Measurements from ENCODE around the gene SCN3A. TPM values are rescaled to one million over a fixed set of nuclear protein-coding genes. Genes with fewer than 3 reads are reported as not detected.

Gene SCN3A
- total and polyA plus RNA-seq, 2 of the 13 experiments (the other 11 are each of a cell fraction or from before 2014, with no cell fraction given), result not detected

DNA sequence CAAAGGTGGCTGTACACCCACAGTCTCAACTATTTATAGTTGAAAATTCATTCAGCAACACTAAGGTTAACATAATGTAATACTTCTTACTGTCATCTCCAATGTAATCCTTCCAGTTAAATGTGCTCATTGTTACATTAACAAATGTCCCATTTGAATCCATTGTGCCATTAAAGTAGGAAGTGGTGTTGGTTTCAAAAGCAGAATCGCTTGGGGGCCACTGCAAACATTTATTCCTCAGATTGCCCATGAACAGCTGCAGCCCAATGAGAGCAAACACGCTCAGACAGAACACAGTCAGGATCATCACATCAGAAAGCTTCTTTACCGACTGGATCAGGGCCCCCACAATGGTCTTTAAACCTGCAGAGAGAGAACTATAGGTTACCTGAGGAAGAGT, 41.4 kb downstream of the SCN3A start:
- H3K9me3 ChIP-seq (ENCODE audit: low read length), result no peaks in the 10 kb centered on the region
- FAIRE-seq (no peak), DNase-seq (ENCODE audit: low spot score) (no peak), ATAC-seq (no peak)
- no peak for TF ChIP-seq SOX13 (IDR thresholded peaks at IDR 0.05)
- no peak for TF ChIP-seq SOX13 (CRISPR knock-in tag; conservative IDR thresholded peaks at IDR 0.05 in 1 of 2, IDR thresholded peaks at IDR 0.05 in 1 of 2)
- no peak for TF ChIP-seq ZNF883 (CRISPR knock-in tag; IDR thresholded peaks at IDR 0.05; ENCODE audit: not compliant biosample characterization)
- no peak overlapping the region for H2AFZ ChIP-seq (ENCODE audit: low read length)
- 3% methylated on average over 3 of the region's 3 CpGs for WGBS (ENCODE audit: low lambda C conversion rate)
- no peak overlapping the region for H3K27ac ChIP-seq (ENCODE audit: extremely low read length, insufficient read depth, low read length)
- H4K20me1 ChIP-seq (ENCODE audit: insufficient read depth, low read length), result no peaks in the 10 kb centered on the region
- no peaks in the 10 kb centered on the region for H3K4me1 ChIP-seq (ENCODE audit: insufficient read depth, low read length)
- no peaks in the 10 kb centered on the region for H3K79me2 ChIP-seq (ENCODE audit: insufficient read depth, low read length)
- in situ Hi-C loops (cut with HindIII; ENCODE audit: extremely low pct_ligation_motif_present, low pct_unique_long_range_greater_than_20kb), result no loop called here
- BruUV-seq (replicated peaks), result no TSS peak
- ChIA-PET CTCF (ENCODE audit: low intra/inter-chr PET ratio, low total read pairs) (no interaction called here), POLR2A (no interaction called here)
- H3K9ac ChIP-seq (ENCODE audit: insufficient read depth, low read depth, low read length), result no peak overlapping the region
- intact Hi-C loops (cut with micrococcal nuclease; ENCODE audit: unreplicated experiment), result no loop called here
- 0 out of 5 replicates have a peak, but pooled peaks cover 0 to 4% of the 10 kb centered on the region in 2 experiments for H3K27me3 ChIP-seq (ENCODE audit: control insufficient read depth in 1 of 2, insufficient read depth in 2 of 2, low read length in 2 of 2)
- H3K36me3 ChIP-seq (replicated peaks in 1 of 2; ENCODE audit: control insufficient read depth in 1 of 2, insufficient read depth in 2 of 2, low read length in 2 of 2), result no peaks in the 10 kb centered on the region
- no peak overlapping the region for H3K4me3 ChIP-seq (replicated peaks in 1 of 3; ENCODE audit: insufficient read depth in 1 of 3, low read depth in 2 of 3, low read length in 3 of 3)
- no peak overlapping the region for H3K4me2 ChIP-seq (ENCODE audit: low read depth, low read length)

DNA sequence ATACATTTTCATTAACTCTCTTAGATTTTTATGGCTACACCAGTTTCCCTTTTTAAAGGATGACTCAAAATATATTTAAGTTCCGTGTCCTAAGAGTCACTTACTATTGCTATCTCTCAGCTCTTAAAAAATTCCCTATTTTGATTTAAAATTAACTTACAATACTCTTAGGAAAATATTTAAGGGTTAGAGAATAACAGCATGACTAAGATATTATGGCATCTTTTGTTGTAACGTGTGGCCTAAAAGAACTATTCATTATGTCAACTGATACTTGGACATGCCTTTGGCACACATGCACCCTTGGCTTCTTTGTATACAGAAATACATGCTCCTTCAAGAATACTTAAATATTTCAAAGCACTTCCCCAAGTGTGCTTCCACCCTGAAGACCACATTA, 42.3 kb downstream of the SCN3A start:
- H3K4me1 ChIP-seq (ENCODE audit: insufficient read depth, low read length), result no peaks in the 10 kb centered on the region
- H2AFZ ChIP-seq (ENCODE audit: low read length), result no peak overlapping the region
- no peak for ATAC-seq
- no peaks in the 10 kb centered on the region for H4K20me1 ChIP-seq (ENCODE audit: insufficient read depth, low read length)
- DNase-seq (ENCODE audit: low spot score), result no peak
- H3K36me3 ChIP-seq (replicated peaks in 1 of 2; ENCODE audit: control insufficient read depth in 1 of 2, insufficient read depth in 2 of 2, low read length in 2 of 2), result no peaks in the 10 kb centered on the region
- POLR2A ChIA-PET, result no interaction called here
- CTCF ChIA-PET (ENCODE audit: low intra/inter-chr PET ratio, low total read pairs), result no interaction called here
- H3K27me3 ChIP-seq (ENCODE audit: control insufficient read depth in 1 of 2, insufficient read depth in 2 of 2, low read length in 2 of 2), result 0 out of 5 replicates have a peak, but pooled peaks cover 0 to 4% of the 10 kb centered on the region in 2 experiments
- no TSS peak for BruUV-seq (replicated peaks)
- WGBS (ENCODE audit: low lambda C conversion rate), result 13% methylated on average over 2 of the region's 2 CpGs
- no peak overlapping the region for H3K9ac ChIP-seq (ENCODE audit: insufficient read depth, low read depth, low read length)
- no peak overlapping the region for H3K4me2 ChIP-seq (ENCODE audit: low read depth, low read length)
- H3K79me2 ChIP-seq (ENCODE audit: insufficient read depth, low read length), result no peaks in the 10 kb centered on the region
- H3K4me3 ChIP-seq (replicated peaks in 1 of 3; ENCODE audit: insufficient read depth in 1 of 3, low read depth in 2 of 3, low read length in 3 of 3), result no peak overlapping the region
- FAIRE-seq, result no peak
- no peaks in the 10 kb centered on the region for H3K9me3 ChIP-seq (ENCODE audit: low read length)
- intact Hi-C loops (cut with micrococcal nuclease; ENCODE audit: unreplicated experiment), result no loop called here
- no peak overlapping the region for H3K27ac ChIP-seq (ENCODE audit: extremely low read length, insufficient read depth, low read length)
- in situ Hi-C loops (cut with HindIII; ENCODE audit: extremely low pct_ligation_motif_present, low pct_unique_long_range_greater_than_20kb), result no loop called here
- no peak for TF ChIP-seq KDM6A (CRISPR knock-in tag; IDR thresholded peaks at IDR 0.05; ENCODE audit: low read depth)
- TF ChIP-seq ZNF382 (CRISPR knock-in tag; IDR thresholded peaks at IDR 0.05; ENCODE audit: borderline replicate concordance), result no peak
- TF ChIP-seq, protein P1, sequence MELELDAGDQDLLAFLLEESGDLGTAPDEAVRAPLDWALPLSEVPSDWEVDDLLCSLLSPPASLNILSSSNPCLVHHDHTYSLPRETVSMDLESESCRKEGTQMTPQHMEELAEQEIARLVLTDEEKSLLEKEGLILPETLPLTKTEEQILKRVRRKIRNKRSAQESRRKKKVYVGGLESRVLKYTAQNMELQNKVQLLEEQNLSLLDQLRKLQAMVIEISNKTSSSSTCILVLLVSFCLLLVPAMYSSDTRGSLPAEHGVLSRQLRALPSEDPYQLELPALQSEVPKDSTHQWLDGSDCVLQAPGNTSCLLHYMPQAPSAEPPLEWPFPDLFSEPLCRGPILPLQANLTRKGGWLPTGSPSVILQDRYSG (CRISPR knock-in tag; IDR thresholded peaks at IDR 0.05), result no peak
- TF ChIP-seq, protein P2, sequence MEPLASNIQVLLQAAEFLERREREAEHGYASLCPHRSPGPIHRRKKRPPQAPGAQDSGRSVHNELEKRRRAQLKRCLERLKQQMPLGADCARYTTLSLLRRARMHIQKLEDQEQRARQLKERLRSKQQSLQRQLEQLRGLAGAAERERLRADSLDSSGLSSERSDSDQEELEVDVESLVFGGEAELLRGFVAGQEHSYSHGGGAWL (CRISPR knock-in tag; IDR thresholded peaks at IDR 0.05), result no peak
- TF ChIP-seq, protein P3, sequence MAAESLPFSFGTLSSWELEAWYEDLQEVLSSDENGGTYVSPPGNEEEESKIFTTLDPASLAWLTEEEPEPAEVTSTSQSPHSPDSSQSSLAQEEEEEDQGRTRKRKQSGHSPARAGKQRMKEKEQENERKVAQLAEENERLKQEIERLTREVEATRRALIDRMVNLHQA (CRISPR knock-in tag; IDR thresholded peaks at IDR 0.05), result no peak
- no peak for TF ChIP-seq ZNF720 (CRISPR knock-in tag; IDR thresholded peaks at IDR 0.05)
- no peak for TF ChIP-seq HOXA7 (CRISPR knock-in tag; IDR thresholded peaks at IDR 0.05)
- no peak for TF ChIP-seq ZNF251 (CRISPR knock-in tag; IDR thresholded peaks at IDR 0.05)
- TF ChIP-seq PTBP1 (IDR thresholded peaks at IDR 0.05; ENCODE audit: low read depth, low read length, poor library complexity, severe bottlenecking), result no peak
- TF ChIP-seq, protein P4, sequence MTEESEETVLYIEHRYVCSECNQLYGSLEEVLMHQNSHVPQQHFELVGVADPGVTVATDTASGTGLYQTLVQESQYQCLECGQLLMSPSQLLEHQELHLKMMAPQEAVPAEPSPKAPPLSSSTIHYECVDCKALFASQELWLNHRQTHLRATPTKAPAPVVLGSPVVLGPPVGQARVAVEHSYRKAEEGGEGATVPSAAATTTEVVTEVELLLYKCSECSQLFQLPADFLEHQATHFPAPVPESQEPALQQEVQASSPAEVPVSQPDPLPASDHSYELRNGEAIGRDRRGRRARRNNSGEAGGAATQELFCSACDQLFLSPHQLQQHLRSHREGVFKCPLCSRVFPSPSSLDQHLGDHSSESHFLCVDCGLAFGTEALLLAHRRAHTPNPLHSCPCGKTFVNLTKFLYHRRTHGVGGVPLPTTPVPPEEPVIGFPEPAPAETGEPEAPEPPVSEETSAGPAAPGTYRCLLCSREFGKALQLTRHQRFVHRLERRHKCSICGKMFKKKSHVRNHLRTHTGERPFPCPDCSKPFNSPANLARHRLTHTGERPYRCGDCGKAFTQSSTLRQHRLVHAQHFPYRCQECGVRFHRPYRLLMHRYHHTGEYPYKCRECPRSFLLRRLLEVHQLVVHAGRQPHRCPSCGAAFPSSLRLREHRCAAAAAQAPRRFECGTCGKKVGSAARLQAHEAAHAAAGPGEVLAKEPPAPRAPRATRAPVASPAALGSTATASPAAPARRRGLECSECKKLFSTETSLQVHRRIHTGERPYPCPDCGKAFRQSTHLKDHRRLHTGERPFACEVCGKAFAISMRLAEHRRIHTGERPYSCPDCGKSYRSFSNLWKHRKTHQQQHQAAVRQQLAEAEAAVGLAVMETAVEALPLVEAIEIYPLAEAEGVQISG (CRISPR knock-in tag; IDR thresholded peaks at IDR 0.05), result no peak

Data from HepG2 (cell line).